HCT116 (cell line): Measurements from ENCODE around the gene LCAT. TPM values are rescaled to one million over a fixed set of nuclear protein-coding genes. Genes with fewer than 3 reads are reported as not detected.

Source experiments
- ATAC-seq: fragments of 200-7000 bp; cut with Tn5 transposase; 2 replicates; pipeline ENCODE4 v1.9.1; 2020; ENCODE audit warnings: mild to moderate bottlenecking, moderate library complexity
- BruUV-seq: library from RNA; stranded (reverse); fragments of 400-500 nt; replicated peaks from 2 replicates; lab custom pipeline; 2021; lab: Mats Ljungman, UMichigan
- CTCF ChIA-PET: fragments of 300-600 bp; sonication (Branson Sonifier 250); formaldehyde crosslinking; loops from one replicate; lab custom pipeline; 2021; ENCODE audit warnings: antibody characterized with exemption; lab: Charles Lee
- POLR2A ChIA-PET: fragments of 300-600, 350-600 bp; sonication (Branson Sonifier 250); formaldehyde crosslinking; loops from one replicate; lab custom pipeline; 2021; ENCODE audit warnings: antibody characterized with exemption; lab: Charles Lee
- RAD21 ChIA-PET, 2 experiments: fragments of 300-600 bp; sonication (Branson Sonifier 250); formaldehyde crosslinking; loops; one replicate each; lab custom pipeline; 2023; ENCODE audit warnings: low total read pairs in 2 of 2; ENCODE audit not compliant: uncharacterized antibody in 2 of 2, unreplicated experiment in 2 of 2, low non-redundant PET in 1 of 2; lab: Charles Lee
- DNase-seq: peaks from one replicate; pipeline ENCODE4 v3.0.0-alpha.2; 2010; ENCODE audit warnings: low read depth, low spot score
- H2AFZ ChIP-seq: fragments of 200-600 bp; shearing (Covaris generic), sonication (generic); 2 replicates; pipeline ENCODE4 v1.6.1; 2017; ENCODE audit warnings: low read depth, mixed run types, mixed read lengths, antibody characterized with exemption, low read length; ENCODE audit not compliant: poor library complexity, severe bottlenecking
- H3K27ac ChIP-seq: 2 replicates; pipeline ENCODE4 v1.5.1; 2012; ENCODE audit warnings: low read depth, low read length
- H3K27me3 ChIP-seq: fragments of 200-600 bp; sonication (generic); 2 replicates; pipeline ENCODE4 v1.6.1; 2016; ENCODE audit warnings: mixed run types, low read length, mixed read lengths; ENCODE audit not compliant: insufficient read depth
- H3K36me3 ChIP-seq, 2 experiments: fragments of 200-500 bp in 1 of 2; fragments of 200-600 bp in 1 of 2; sonication (Bioruptor generic) in 1 of 2; sonication (generic) in 1 of 2; 2 replicates each; pipeline versions ENCODE4 v1.5.1 to v1.6.1; 2014 to 2016; ENCODE audit warnings: low read length in 2 of 2, inconsistent platforms in 1 of 2, mixed read lengths in 1 of 2, mixed run types in 1 of 2; ENCODE audit not compliant: insufficient read depth in 2 of 2, control insufficient read depth in 1 of 2
- H3K4me1 ChIP-seq, 2 experiments: fragments of 200-600 bp in 1 of 2; sonication (generic) in 1 of 2; 2 replicates each; pipeline versions ENCODE4 v1.5.1 to v1.6.1; 2012 to 2017; ENCODE audit warnings: low read length in 2 of 2, inconsistent platforms in 1 of 2, mild to moderate bottlenecking in 1 of 2, mixed read lengths in 1 of 2, mixed run types in 1 of 2, moderate library complexity in 1 of 2; ENCODE audit not compliant: insufficient read depth in 2 of 2, control insufficient read depth in 1 of 2
- H3K4me2 ChIP-seq: fragments of 200-600 bp; sonication (generic); 2 replicates; pipeline ENCODE4 v1.6.1; 2017; ENCODE audit warnings: mixed run types, low read length, mixed read lengths
- H3K4me3 ChIP-seq, 2 experiments: fragments of 200-600 bp in 1 of 2; sonication (generic) in 1 of 2; replicated peaks in 1 of 2; 2 replicates each; pipeline ENCODE4 v1.5.1; 2011 to 2016; ENCODE audit warnings: low read length in 2 of 2, control low read depth in 1 of 2, low read depth in 1 of 2, mild to moderate bottlenecking in 1 of 2, mixed read lengths in 1 of 2, mixed run types in 1 of 2
- H3K79me2 ChIP-seq: fragments of 200-600 bp; sonication (generic); 2 replicates; pipeline ENCODE4 v1.6.1; 2017; ENCODE audit warnings: mild to moderate bottlenecking, mixed run types, low read length, moderate library complexity, mixed read lengths; ENCODE audit not compliant: insufficient read depth
- H3K9ac ChIP-seq: fragments of 200-600 bp; sonication (generic); 2 replicates; pipeline ENCODE4 v1.6.1; 2016; ENCODE audit warnings: low read length, mixed read lengths
- H3K9me2 ChIP-seq: fragments of 200-600 bp; sonication (generic), shearing (Covaris generic); 2 replicates; pipeline ENCODE4 v1.6.1; 2017; ENCODE audit warnings: mixed run types, mild to moderate bottlenecking, moderate library complexity; ENCODE audit not compliant: insufficient read depth
- H3K9me3 ChIP-seq, 2 experiments: fragments of 200-500 bp in 1 of 2; fragments of 200-600 bp in 1 of 2; sonication (Bioruptor generic) in 1 of 2; sonication (generic) in 1 of 2; 2 replicates each; pipeline ENCODE4 v1.6.1; 2014 to 2017; ENCODE audit warnings: low read length in 2 of 2, mixed read lengths in 2 of 2, inconsistent platforms in 1 of 2, low read depth in 1 of 2, mild to moderate bottlenecking in 1 of 2, mixed run types in 1 of 2, moderate library complexity in 1 of 2; ENCODE audit not compliant: control insufficient read depth in 1 of 2, insufficient read depth in 1 of 2
- H4K20me1 ChIP-seq: fragments of 200-600 bp; sonication (generic), shearing (Covaris generic); 2 replicates; pipeline ENCODE4 v1.6.1; 2017; ENCODE audit warnings: mixed run types, mild to moderate bottlenecking, moderate library complexity; ENCODE audit not compliant: insufficient read depth
- CEBPB ChIP-seq: IDR thresholded peaks from 2 replicates; pipeline ENCODE4 v1.6.1; 2012; ENCODE audit warnings: low read depth
- EGR1 ChIP-seq: IDR thresholded peaks from 2 replicates; pipeline ENCODE4 v1.6.1; 2012; ENCODE audit warnings: low read depth
- EZH2 ChIP-seq: fragments of 200-600 bp; sonication (generic); IDR thresholded peaks from 2 replicates; pipeline ENCODE4 v1.6.1; 2017; ENCODE audit warnings: antibody characterized with exemption, mixed run types
- FOSL1 ChIP-seq: IDR thresholded peaks from 2 replicates; pipeline ENCODE4 v1.6.1; 2012; ENCODE audit warnings: low read depth
- JUND ChIP-seq: IDR thresholded peaks from 2 replicates; pipeline ENCODE4 v1.6.1; 2012
- POLR2A ChIP-seq: IDR thresholded peaks from 2 replicates; pipeline ENCODE4 v1.7.0; 2011; ENCODE audit warnings: borderline replicate concordance; ENCODE audit not compliant: insufficient read depth, insufficient read length; ENCODE audit errors: extremely low read depth
- RAD21 ChIP-seq: IDR thresholded peaks from 2 replicates; pipeline ENCODE4 v1.6.1; 2012; ENCODE audit warnings: low read depth, mild to moderate bottlenecking
- SIN3A ChIP-seq: IDR thresholded peaks from 2 replicates; pipeline ENCODE4 v1.6.1; 2012; ENCODE audit warnings: low read depth
- SP1 ChIP-seq: IDR thresholded peaks from 2 replicates; pipeline ENCODE4 v1.6.1; 2012; ENCODE audit warnings: low read depth
- SRF ChIP-seq: IDR thresholded peaks from 2 replicates; pipeline ENCODE4 v1.6.1; 2012; ENCODE audit warnings: low read depth
- YY1 ChIP-seq: IDR thresholded peaks from 2 replicates; pipeline ENCODE4 v1.6.1; 2011; ENCODE audit warnings: low read length, low read depth, moderate library complexity, mild to moderate bottlenecking; ENCODE audit not compliant: insufficient replicate concordance; ENCODE audit errors: extremely low read depth
- ZNF274 ChIP-seq: fragments of 200-500 bp; sonication (Bioruptor generic); IDR thresholded peaks from 2 replicates; pipeline ENCODE4 v1.6.1; 2014; ENCODE audit warnings: mild to moderate bottlenecking, low read depth, low read length, inconsistent platforms
- intact Hi-C: fragments of 100-400 bp; cut with micrococcal nuclease; formaldehyde crosslinking; loops from 2 replicates; pipeline ENCODE4 v1.10.0; 2022
- total RNA-seq: library from RNA; stranded (reverse); gene quantifications from one replicate; pipeline ENCODE4 v1.2.1, GENCODE V29; 2021; ENCODE audit not compliant: unreplicated experiment
- TF ChIP-seq, protein P1 (sequence below): IDR thresholded peaks from 2 replicates; pipeline ENCODE4 v1.6.1; 2012
- TF ChIP-seq, protein P2 (sequence below): IDR thresholded peaks from 2 replicates; pipeline ENCODE4 v1.6.1; 2012; ENCODE audit warnings: low read depth
- TF ChIP-seq, protein P3 (sequence below): IDR thresholded peaks from 2 replicates; pipeline ENCODE4 v1.6.1; 2011; ENCODE audit warnings: mild to moderate bottlenecking, low read length, moderate library complexity; ENCODE audit not compliant: insufficient replicate concordance; ENCODE audit errors: extremely low read depth
- TF ChIP-seq, protein P4 (sequence below): IDR thresholded peaks from 2 replicates; pipeline ENCODE4 v1.6.1; 2012
- TF ChIP-seq, protein P5 (sequence below), 3 experiments: fragments of 200-600 bp in 1 of 3; sonication (generic) in 1 of 3; IDR thresholded peaks in 2 of 3; conservative IDR thresholded peaks in 1 of 3; 2 replicates each; pipeline ENCODE4 v1.5.1; 2012 to 2017; ENCODE audit warnings: low read depth in 2 of 3, low read length in 2 of 3, antibody characterized with exemption in 1 of 3, borderline replicate concordance in 1 of 3, control low read depth in 1 of 3, mild to moderate bottlenecking in 1 of 3, mixed read lengths in 1 of 3, mixed run types in 1 of 3, moderate library complexity in 1 of 3; ENCODE audit not compliant: insufficient read depth in 1 of 3

Gene LCAT
- total RNA-seq, 1 experiment from 2014 or later = 17.6 TPM

DNA sequence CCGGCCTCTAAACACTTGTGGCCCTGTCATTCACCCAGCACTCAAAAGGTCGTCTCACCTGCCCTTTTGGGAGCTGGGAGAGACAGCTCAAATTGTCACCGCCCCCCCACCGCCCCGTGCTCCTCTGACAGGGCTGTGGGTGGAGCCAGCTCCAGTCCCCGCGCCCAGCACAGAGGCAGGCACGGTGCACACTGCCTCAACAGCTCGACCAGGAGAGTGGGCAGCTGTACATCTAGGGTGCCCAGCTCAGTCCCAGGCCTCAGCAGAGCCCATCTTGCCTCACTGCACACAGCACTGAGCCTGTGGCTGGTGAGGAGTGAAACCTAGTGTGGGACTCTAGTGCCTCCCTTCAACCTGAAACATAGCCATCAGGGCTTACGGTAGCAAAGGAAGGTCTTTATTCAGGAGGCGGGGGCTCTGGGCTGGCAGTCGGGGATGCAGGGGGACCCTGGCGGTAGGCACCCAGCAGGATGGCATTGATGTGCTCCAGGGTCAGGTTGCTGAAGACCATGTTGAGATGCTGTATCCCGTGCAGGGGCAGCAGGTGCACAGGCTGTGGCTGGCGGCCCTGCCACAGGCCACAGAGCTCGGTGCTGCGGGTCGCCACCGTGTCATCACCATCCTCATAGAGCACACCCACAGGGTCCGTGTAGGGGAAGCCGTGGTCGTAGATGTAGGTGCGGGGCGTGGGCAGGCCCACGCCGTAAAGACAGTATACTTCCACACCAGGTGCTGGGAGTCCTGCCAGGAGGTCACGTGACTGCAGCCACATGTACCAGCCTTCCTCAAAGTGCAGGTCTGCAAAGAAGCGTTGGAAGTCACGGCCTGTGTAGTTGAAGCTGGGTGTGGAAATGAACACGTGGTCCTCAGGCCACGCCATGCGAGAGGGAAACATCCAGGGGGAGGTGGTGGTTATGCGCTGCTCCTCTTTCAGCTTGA is 4.1 kb downstream of the LCAT start:
- RAD21 ChIA-PET = no interaction called here
- TF ChIP-seq YY1 = no peak
- TF ChIP-seq JUND = no peak
- TF ChIP-seq, protein P1, sequence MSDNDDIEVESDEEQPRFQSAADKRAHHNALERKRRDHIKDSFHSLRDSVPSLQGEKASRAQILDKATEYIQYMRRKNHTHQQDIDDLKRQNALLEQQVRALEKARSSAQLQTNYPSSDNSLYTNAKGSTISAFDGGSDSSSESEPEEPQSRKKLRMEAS = no peak
- no peak for TF ChIP-seq ZNF274
- TF ChIP-seq EGR1 = no peak
- TF ChIP-seq EZH2 = no peak
- TF ChIP-seq, protein P2, sequence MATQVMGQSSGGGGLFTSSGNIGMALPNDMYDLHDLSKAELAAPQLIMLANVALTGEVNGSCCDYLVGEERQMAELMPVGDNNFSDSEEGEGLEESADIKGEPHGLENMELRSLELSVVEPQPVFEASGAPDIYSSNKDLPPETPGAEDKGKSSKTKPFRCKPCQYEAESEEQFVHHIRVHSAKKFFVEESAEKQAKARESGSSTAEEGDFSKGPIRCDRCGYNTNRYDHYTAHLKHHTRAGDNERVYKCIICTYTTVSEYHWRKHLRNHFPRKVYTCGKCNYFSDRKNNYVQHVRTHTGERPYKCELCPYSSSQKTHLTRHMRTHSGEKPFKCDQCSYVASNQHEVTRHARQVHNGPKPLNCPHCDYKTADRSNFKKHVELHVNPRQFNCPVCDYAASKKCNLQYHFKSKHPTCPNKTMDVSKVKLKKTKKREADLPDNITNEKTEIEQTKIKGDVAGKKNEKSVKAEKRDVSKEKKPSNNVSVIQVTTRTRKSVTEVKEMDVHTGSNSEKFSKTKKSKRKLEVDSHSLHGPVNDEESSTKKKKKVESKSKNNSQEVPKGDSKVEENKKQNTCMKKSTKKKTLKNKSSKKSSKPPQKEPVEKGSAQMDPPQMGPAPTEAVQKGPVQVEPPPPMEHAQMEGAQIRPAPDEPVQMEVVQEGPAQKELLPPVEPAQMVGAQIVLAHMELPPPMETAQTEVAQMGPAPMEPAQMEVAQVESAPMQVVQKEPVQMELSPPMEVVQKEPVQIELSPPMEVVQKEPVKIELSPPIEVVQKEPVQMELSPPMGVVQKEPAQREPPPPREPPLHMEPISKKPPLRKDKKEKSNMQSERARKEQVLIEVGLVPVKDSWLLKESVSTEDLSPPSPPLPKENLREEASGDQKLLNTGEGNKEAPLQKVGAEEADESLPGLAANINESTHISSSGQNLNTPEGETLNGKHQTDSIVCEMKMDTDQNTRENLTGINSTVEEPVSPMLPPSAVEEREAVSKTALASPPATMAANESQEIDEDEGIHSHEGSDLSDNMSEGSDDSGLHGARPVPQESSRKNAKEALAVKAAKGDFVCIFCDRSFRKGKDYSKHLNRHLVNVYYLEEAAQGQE = no peak
- TF ChIP-seq, protein P3, sequence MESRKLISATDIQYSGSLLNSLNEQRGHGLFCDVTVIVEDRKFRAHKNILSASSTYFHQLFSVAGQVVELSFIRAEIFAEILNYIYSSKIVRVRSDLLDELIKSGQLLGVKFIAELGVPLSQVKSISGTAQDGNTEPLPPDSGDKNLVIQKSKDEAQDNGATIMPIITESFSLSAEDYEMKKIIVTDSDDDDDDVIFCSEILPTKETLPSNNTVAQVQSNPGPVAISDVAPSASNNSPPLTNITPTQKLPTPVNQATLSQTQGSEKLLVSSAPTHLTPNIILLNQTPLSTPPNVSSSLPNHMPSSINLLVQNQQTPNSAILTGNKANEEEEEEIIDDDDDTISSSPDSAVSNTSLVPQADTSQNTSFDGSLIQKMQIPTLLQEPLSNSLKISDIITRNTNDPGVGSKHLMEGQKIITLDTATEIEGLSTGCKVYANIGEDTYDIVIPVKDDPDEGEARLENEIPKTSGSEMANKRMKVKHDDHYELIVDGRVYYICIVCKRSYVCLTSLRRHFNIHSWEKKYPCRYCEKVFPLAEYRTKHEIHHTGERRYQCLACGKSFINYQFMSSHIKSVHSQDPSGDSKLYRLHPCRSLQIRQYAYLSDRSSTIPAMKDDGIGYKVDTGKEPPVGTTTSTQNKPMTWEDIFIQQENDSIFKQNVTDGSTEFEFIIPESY = no peak
- TF ChIP-seq RAD21 = no peak
- no peak for TF ChIP-seq SRF
- TF ChIP-seq, protein P4, sequence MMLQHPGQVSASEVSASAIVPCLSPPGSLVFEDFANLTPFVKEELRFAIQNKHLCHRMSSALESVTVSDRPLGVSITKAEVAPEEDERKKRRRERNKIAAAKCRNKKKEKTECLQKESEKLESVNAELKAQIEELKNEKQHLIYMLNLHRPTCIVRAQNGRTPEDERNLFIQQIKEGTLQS = no peak
- TF ChIP-seq, protein P5, sequence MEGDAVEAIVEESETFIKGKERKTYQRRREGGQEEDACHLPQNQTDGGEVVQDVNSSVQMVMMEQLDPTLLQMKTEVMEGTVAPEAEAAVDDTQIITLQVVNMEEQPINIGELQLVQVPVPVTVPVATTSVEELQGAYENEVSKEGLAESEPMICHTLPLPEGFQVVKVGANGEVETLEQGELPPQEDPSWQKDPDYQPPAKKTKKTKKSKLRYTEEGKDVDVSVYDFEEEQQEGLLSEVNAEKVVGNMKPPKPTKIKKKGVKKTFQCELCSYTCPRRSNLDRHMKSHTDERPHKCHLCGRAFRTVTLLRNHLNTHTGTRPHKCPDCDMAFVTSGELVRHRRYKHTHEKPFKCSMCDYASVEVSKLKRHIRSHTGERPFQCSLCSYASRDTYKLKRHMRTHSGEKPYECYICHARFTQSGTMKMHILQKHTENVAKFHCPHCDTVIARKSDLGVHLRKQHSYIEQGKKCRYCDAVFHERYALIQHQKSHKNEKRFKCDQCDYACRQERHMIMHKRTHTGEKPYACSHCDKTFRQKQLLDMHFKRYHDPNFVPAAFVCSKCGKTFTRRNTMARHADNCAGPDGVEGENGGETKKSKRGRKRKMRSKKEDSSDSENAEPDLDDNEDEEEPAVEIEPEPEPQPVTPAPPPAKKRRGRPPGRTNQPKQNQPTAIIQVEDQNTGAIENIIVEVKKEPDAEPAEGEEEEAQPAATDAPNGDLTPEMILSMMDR (IDR thresholded peaks at IDR 0.05 in 2 of 3, conservative IDR thresholded peaks at IDR 0.05 in 1 of 3; ENCODE audit: borderline replicate concordance in 1 of 3, insufficient read depth in 1 of 3, low read depth in 2 of 3, low read length in 2 of 3) = no peak
- no peak for TF ChIP-seq SIN3A
- TF ChIP-seq POLR2A = no peak
- TF ChIP-seq FOSL1 = no peak
- no peak for TF ChIP-seq CEBPB
- no peak for TF ChIP-seq SP1
- TF ChIP-seq, all 23 proteins: peak for 0
- CTCF ChIA-PET = no interaction called here
- Histone ChIP-seq H3K27me3 (no peaks in the 10 kb centered on the region), H3K36me3 (peaks cover 0 to 7% of the 10 kb centered on the region in 2 experiments; a peak in 2 of 4 replicates), H4K20me1 (no peaks in the 10 kb centered on the region), H3K9me2 (no peaks in the 10 kb centered on the region), H2AFZ (no peak overlapping the region), H3K4me1 (peaks cover 3 to 32% of the 10 kb centered on the region in 2 experiments; a peak in 3 of 4 replicates), H3K9ac (no peak overlapping the region), H3K9me3 (no peaks in the 10 kb centered on the region), H3K4me3 (no peak overlapping the region), H3K79me2 (peaks cover 21% of the 10 kb centered on the region), H3K27ac (no peak overlapping the region), H3K4me2 (no peak overlapping the region)
- DNase-seq (no peak), ATAC-seq (no peak)
- POLR2A ChIA-PET = no interaction called here
- BruUV-seq = no TSS peak
- intact Hi-C loops = loop anchor here (5.0 to 10.0 kb wide), 2 partner anchors 122 to 415 kb away; partner anchors contain the start of gene RIPOR1
